DMS79 treated with DMSO at 0.1 percent for 48 hours (cell line): ENCODE measurements around the gene CNGA3.

ENCODE experiments used
- DNase-seq: peaks from one replicate; lab custom pipeline; 2025; lab: John Stamatoyannopoulos, UW

CNGA3 gene

DNA sequence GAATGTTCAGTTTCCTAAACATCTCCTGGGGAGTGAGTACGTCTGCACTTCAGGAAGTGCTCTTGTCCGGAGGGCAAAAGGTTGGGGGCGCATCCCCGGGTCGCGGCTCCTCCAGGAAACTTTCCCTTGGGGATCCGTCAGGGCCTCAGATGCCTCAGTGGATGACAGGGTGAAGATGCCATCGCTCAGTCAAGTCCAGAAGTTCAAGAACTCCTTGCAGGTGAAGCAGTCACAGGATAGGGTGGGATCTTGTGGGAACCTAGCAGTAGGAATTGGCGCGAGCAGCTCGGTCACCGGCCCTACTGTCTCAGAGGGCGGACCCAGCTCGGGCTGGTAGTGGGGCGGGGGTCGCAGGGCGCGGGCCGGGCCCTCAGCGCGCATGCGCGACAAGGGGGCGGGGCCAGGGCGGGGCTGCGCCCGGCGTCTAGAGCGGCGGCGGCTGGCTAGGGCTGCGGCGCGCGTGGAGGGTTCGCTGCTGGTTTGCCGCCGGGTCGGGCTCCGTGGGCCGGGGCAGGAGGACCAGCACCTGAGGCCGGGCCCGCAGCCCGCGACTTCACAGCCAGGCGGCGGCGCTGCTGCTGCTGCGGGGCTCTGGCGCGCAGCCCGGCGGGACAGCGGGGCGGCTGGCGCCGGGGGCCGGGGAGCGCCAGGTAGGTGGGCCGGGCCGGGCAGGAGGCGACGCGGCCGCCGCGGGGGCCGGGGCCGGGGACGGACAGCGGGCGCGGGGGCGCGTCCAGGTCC is 98.3 kb downstream of the CNGA3 start, which contains the start of gene INPP4A:
TSS of gene INPP4A (plus strand) at position 423 of the 741 bp plus-strand sequence. CDS start 75,191 bp downstream, outside the sequence.
- peak; percentile 66 for DNase-seq

DNA sequence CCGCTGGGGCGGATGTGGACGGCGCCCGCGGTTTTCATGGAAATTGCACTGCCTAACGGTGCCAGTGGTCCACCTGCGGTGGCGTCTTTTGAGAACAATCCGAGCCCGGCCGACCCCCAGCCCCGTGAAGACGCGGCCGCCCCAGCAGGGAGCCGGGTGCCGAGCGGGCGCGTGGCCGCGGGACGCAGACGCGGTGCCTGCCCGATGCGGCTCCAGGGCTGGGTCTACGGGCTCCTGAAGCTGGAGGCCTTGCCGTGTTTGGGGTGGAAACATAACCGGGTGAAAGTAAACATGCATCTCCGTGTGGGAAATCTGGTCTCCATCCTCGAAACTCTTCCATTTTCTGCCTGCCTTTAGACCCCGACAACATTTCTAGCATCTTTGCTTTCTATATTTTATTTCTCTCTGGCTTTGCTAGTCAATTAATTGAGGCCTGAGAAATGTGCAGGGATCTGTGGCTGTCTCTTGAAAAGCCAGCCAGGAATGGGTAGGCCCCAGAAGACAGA is 99.0 kb downstream of the CNGA3 start:
- no peak for DNase-seq

DNA sequence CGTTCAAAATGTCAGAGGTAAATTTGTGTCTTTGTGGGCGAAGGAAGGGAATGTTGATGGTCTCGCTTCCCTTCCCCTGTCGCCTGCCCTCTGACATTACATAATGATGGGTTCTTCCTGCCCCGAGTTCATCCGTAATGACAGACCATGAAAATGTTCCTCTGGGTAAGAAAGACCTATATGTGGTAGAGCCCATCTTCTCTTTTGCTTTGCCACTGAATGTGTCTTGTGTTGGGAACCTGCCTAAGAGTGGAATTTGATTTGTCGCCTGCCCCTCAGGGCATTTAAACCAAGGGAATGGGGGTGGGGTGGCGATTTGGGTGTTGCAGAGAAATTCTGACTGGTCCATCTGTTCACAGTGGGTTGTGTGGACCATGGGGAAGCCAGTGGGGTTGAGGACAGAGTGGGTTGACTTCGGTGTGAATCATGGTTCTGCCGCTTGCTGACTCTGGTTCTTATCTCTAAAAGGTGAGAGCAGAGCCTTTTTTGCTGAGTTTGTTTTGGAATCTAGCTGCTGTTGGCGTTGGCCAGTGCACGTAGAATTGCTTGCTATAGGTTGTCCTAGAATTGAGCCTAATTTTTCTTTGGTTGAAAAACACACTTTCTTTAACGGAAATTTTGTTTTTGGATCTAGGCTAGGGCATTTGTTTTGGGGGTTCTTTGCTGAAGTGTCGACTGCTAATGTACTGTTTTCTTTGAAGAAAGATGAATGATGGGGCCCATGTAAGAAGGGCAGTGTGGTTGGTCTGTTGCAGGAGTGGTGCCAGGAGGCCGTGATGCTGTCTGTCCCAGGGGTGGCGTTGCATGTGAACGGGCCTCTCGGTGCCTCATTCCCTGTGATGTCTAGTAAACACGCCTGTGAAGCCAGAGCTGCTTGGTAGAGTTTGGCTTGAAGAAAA is 99.7 kb downstream of the CNGA3 start:
- no peak for DNase-seq

DNA sequence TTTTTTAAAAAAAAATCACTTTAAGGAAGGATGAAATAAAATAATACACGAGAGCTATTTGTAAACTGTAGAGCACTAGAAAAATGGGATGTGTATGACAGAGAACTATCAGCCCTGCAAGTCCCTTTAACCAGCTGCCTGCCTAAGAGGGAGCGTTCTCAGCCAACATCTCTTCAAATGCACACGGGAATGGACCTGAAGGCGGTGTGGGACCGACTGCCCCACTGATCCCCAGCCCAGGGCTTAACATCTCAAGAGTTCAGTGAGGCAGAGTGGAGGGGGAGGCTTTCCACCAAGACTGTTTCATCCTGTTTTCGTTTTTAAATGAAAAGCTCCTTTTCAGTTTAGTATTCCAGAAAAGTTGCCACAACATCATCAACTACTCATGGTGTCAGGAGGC is 100.6 kb downstream of the CNGA3 start:
- no peak for DNase-seq
